GM12875 (cell line): ENCODE results near the gene NENF.

ENCODE experiments used
- H3K4me3 ChIP-seq: one replicate; pipeline ENCODE4 v1.5.1; 2011; ENCODE audit warnings: low read depth, low read length, control low read depth
- TF ChIP-seq, protein P1 (sequence below): IDR thresholded peaks from 2 replicates; pipeline ENCODE4 v1.5.1; 2011; ENCODE audit warnings: low read depth, mild to moderate bottlenecking, control low read depth, inconsistent platforms, low read length, moderate library complexity, borderline replicate concordance; ENCODE audit not compliant: insufficient read depth

The NENF gene

DNA sequence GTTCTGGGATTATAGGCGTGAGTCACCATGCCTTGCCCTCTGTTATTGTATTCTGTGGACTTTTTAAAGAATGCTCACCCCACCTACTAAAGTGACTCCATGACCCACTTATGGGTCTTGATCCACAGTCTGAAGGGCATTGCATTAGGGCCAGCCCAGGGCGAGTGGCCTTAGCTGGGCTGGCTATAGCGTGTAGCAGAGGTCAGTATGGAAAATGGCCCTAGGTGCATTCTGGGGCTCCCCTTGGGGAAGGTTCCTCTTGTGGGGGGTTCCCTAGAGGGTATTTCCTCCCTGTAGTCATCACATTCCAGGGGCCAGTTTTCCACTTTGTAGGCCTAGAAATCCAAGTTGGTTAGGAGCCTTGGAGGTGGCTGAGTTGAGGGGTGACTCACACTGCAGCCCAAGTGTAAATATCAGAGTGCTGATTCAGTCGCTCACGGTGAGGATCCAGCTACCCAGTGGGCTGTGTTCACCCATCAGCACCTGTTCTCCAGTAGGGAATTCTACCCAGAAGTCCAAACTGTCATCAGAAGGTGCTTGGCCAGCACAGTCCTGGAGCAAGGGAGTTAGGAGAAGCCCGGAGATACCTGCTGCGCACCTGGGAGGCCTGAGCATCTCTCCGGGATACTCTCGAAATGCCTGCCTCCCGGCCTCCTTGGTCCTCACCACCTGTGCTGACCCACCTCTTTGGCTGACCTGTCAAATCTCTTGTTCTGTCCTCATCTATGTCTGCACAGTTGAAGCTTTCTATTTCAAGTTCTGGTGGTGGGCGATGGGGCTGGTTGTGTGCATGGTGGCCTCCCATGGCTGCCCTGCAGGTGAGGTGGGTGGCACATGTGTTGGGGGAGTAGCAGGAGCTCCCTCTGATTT is 52.2 kb downstream of the NENF start:
- no peak overlapping the region for H3K4me3 ChIP-seq
- TF ChIP-seq, protein P1, sequence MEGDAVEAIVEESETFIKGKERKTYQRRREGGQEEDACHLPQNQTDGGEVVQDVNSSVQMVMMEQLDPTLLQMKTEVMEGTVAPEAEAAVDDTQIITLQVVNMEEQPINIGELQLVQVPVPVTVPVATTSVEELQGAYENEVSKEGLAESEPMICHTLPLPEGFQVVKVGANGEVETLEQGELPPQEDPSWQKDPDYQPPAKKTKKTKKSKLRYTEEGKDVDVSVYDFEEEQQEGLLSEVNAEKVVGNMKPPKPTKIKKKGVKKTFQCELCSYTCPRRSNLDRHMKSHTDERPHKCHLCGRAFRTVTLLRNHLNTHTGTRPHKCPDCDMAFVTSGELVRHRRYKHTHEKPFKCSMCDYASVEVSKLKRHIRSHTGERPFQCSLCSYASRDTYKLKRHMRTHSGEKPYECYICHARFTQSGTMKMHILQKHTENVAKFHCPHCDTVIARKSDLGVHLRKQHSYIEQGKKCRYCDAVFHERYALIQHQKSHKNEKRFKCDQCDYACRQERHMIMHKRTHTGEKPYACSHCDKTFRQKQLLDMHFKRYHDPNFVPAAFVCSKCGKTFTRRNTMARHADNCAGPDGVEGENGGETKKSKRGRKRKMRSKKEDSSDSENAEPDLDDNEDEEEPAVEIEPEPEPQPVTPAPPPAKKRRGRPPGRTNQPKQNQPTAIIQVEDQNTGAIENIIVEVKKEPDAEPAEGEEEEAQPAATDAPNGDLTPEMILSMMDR, result no peak

- TF ChIP-seq, protein P1, result no peak
- no peak overlapping the region for H3K4me3 ChIP-seq
Measured at GRCh38 chr1:212485571-212485912, 52.8 kb downstream of the NENF start.

DNA sequence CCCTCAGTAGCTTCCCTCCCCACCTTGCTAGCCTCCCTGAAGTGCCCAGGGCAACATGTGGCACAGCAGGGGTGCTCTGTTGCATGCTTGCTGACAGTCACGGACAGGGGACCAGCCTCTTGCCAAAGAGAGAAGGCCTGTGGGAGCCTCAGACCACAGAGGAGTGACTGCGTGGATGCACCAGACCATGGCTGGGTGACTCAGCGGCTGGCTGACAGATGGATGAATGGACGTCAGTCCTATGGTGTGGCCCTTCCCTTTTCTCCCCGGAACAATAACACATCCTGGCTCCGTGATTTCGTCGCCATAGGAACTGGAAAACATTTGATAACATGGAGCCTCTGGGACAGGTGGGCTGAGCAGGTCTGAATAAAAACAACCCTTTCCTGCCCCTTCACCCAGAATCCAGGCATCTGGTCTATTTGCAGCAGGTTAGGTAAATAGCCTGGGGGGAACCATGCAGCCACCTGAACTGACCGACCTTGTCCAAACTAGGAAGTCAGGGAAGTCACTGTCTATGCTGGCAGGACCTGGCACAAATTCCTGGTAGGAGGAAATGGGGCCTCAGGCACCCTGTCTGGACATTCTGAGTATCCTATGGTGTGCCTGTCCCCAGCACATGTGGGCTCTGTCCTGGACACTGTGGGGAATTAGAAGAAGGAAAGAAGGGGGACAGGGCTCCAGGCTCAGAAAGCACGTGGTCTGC is 53.3 kb downstream of the NENF start:
- H3K4me3 ChIP-seq, result no peak overlapping the region
- TF ChIP-seq, protein P1, result no peak

- TF ChIP-seq, protein P1, result no peak
- no peak overlapping the region for H3K4me3 ChIP-seq
Measured at GRCh38 chr1:212486619-212486975, 53.9 kb downstream of the NENF start.

- TF ChIP-seq, protein P1, result no peak
- no peak overlapping the region for H3K4me3 ChIP-seq
Measured at GRCh38 chr1:212487286-212487685, 54.6 kb downstream of the NENF start.

DNA sequence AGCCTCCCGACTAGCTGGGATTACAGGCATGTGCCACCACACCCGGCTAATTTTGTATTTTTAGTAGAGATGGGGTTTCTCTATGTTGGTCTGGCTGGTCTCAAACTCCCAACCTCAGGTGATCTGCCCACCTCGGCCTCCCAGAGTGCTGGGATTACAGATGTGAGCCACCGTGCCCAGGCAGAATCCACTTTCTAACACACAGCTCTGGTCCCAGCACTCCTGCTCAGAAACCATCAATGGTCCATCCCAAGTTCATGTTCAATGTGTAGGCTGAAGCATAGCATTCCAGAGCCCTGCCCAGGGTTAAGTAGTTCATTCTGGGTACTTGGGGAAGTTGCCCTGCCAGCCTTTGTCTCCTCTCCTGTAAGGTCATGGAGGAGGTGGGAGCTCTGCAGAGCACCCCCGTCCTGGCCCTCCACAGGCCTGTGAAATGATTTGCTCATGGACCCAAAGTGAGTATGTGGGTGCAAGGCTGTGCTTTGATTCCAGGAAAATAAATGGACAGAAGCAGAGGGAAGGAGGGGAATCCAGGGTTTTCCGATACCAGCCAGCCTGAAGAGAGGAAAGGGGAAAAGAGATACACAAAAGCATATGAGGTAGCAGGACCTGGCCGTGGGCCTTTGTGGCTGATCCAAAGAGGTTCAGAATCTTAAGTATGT is 55.2 kb downstream of the NENF start:
- no peak overlapping the region for H3K4me3 ChIP-seq
- TF ChIP-seq, protein P1, result no peak
